ENCODE data around the gene NXPH4.

Gene NXPH4

GRCh38 chr12:57219993-57220754 is 3.6 kb downstream of the NXPH4 start:
- ATAC-seq: no peak

GRCh38 chr12:57220770-57221168 is 4.2 kb downstream of the NXPH4 start:
- no peak for ATAC-seq

GRCh38 chr12:57221169-57221917 is 4.7 kb downstream of the NXPH4 start:
- ATAC-seq: no peak

GRCh38 chr12:57222286-57223190 is 5.9 kb downstream of the NXPH4 start:
- ATAC-seq: no peak

DNA sequence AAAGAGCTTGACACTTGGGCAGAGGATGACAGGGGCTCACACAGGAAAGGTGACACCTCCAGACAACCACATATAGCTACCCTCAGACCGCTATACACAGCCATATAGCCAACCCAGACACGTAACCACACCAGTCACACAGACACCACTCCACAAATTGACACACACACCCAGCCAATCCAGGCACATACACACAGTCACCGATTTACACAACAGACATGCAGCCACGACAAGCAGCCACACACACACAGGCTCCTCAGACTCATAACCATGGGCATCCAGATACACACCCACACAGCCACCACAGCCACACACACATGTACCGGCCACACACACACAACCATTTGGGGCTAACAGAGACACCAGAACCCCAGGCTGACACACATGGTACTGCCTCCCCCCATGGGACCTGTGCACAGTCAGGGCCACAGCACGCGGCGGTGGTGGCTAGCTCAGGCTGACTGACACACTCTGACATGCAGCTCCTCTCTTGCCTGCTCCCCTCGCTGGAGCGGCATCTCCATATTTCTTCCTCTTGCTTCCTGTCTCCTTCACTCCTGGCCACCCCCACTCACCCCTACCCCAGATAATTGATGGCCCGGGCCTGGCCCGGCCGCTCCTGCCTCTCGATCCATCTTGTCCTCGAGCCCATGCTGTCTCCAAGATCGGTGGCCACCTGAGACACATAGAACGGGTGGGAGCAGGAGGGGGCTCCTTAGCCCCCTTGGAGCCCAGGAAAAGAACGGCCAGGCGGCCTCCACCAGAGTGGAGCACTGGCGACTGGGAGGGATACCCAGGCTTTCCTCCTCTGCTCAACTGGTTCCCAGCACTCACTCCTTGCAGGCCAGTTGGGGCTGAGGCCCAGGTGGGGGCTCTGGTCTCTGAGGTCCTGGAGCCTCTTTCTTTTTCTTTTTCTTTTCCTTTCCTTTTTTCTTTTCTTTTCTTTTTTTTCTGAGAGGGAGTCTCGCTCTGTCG is 6.9 kb downstream of the NXPH4 start:
- ATAC-seq: peak in 1 of 2 donors; percentile 11

GRCh38 chr12:57224278-57224972 is 7.8 kb downstream of the NXPH4 start:
- no peak for ATAC-seq

DNA sequence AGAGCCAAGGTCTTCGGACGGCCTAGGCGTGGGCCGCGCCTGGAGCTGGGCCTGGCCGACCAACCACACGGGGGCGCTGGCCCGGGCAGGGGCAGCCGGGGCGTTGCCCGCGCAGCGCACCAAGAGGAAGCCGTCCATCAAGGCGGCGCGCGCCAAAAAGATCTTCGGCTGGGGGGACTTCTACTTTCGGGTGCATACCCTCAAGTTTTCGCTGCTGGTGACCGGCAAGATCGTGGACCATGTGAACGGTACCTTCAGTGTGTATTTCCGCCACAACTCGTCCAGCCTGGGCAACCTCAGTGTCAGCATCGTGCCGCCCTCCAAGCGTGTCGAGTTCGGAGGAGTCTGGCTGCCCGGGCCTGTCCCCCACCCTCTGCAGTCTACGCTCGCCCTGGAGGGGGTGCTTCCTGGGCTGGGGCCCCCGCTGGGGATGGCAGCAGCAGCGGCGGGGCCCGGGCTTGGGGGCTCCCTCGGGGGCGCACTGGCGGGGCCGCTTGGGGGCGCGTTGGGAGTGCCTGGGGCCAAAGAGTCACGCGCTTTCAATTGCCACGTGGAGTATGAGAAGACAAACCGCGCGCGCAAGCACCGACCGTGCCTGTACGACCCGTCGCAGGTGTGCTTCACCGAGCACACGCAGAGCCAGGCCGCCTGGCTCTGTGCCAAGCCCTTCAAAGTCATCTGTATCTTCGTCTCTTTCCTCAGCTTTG is 8.5 kb downstream of the NXPH4 start:
- ATAC-seq: peak; percentile 55 to 57

- no peak for ATAC-seq
These were observed 9.2 kb downstream of the NXPH4 start for GRCh38 chr12:57225680-57226210.

- ATAC-seq: no peak
These were observed 10.2 kb downstream of the NXPH4 start for GRCh38 chr12:57226588-57227314.

DNA sequence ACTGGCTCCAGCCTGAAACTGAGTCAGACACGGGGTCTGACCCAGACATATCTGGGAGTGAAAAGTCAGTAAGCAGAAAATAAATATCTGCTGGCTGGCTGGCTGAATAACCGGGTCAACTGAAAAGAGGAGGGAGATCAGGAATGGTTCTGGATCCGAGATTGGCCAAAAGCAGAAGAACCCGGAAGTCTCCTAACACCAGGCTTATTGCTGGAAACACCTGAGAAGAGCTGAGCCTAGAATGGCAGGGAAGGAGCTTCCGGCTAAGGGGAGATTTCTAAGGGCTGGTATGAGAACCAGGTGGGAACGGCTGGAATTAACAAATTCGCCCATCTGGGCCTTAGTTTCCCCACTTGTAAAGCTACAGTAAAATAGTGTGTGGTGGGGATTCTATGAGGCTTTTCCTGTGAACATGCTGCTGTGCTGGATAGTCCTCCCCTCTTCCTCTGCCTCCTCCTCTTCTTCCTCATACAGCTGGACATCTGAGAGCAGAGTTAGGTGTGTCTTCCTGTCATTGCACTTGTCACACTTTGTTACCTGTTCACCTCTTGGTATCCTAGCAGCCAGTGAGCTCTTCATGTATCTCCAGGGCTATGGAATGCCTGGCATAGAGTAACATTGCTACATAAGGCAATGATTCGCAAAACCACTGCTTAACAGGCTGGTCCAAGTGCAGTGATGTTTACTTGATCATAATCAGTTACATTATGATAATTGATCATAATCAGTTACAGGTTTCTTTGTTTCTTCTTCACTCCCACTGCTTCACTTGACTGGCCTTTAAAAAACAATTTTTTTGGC is 10.9 kb downstream of the NXPH4 start:
- ATAC-seq: no peak

DNA sequence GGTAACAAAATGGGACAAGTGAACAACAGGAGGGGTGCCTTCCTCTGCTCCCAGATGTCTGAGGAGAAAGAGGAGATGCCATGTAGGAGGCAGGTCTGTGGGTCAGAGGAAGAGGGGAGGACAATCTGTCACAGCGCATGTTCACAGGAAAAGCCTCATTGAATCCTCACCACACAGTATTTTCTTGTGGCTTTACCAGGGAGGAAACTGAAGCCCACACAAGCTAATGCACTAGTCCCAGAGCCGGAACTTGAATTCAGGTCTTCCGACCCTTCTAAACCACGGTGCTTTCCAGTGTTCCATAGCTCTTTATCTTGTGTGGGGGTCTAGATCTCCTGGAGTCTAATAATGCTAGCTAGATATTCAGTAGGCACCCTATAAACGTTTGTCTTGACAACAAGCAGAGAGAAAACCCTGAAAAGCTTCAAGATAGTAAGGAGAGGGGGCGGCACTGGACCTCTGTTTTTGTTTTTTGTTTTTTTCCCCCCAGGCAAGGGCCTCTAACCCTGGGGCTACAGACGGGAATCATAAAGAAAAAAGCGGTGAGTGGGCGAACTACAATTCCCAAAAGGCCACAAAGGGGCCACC is 12.5 kb downstream of the NXPH4 start:
- peak; percentile 4 to 12 for ATAC-seq

DNA sequence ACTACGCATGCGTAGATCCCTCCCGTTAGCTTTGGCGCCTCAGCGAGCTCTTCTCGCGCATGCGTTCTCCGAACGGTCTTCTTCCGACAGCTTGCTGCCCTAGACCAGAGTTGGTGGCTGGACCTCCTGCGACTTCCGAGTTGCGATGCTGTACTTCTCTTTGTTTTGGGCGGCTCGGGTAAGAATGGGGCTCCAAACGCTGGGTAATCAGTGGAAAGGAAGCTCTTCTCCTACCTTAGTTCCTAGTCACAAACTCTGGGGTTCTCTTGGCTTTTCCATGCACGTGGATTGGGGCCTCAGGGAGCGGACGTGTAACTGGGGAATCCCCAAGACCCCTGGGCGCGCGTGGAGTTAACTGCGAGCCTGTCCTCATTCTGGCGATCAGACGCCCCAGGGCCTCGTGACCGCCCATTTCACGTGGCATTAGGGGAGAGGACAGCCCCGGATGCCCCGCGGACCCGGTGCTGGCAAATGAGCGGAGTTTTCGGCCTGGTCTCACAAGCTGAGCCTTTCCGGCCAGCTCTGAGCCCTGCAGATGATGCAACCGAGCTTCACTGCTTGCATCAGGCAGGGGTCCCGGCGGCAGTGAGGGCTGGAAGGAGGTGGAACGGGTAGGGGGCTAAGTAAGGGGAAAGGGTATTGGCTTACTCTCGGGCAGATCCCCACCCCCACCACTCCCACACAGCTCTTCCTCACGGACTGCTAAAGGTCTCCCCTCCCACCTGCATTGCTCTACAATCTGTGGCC is 13.2 kb downstream of the NXPH4 start, which contains the start of gene SHMT2:
SHMT2 (plus strand) TSS at position 78 of the 747 bp plus-strand sequence; CDS start at position 146, 68 bp downstream.
- ATAC-seq: peak; percentile 58 to 62

GRCh38 chr12:57230381-57231155 is 14.0 kb downstream of the NXPH4 start:
- ATAC-seq: no peak

DNA sequence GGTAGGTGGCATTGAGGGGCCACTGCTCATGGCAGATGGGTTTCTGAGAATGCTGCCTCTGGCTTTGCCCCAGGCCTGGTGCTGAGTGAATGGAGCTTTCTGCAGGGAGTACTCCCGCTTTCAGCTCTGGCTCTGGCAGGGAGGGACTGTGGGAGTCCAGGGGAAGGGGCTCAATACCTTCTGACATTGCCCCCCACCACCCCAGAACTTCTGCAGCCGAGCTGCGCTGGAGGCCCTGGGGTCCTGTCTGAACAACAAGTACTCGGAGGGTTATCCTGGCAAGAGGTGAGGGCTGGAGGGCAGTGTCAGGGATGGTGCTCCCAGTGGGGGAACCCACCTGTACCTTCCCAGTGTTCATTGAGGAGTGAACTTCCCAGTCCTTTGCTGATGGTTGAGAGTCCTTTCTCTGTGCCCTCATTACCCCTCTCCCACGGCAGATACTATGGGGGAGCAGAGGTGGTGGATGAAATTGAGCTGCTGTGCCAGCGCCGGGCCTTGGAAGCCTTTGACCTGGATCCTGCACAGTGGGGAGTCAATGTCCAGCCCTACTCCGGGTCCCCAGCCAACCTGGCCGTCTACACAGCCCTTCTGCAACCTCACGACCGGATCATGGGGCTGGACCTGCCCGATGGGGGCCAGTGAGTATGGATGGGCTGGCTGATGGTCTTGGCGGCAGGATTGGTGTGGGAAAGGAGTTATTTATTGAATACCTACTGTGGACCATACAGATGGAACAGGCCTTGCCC is 14.9 kb downstream of the NXPH4 start:
- no peak for ATAC-seq

DNA sequence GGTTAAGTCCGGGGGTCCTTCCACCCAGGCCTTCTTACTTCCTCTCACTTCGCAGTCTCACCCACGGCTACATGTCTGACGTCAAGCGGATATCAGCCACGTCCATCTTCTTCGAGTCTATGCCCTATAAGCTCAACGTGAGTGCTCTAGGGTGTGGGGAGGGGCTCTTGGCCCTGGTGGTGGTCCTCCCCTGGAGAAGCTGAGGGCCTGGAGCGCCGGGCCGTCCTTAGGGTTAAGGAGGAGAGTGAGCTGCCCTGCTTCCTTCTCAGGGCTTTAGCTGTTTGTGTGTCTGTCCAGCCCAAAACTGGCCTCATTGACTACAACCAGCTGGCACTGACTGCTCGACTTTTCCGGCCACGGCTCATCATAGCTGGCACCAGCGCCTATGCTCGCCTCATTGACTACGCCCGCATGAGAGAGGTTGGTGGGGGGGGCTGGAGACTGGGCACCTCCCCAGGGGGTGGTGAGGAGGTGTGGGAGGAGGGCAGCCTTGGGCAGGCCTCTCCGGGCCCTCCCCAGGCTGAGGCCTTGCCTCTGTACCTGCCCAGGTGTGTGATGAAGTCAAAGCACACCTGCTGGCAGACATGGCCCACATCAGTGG is 15.7 kb downstream of the NXPH4 start:
- ATAC-seq: no peak
